ENCODE data around the gene HSPH1. TPM values are rescaled to one million over a fixed set of nuclear protein-coding genes. Genes with fewer than 3 reads are reported as not detected.
A peak's percentile ranks its signal among the peaks of the same experiment; 100 is the strongest.

Gene HSPH1
- total and polyA plus RNA-seq, 7 donors: 32.6 to 106 (median 72.6) TPM

GRCh38 chr13:31199849-31200636, 38.3 kb upstream of the HSPH1 start, which contains the start of gene B3GLCT:
TSS of gene B3GLCT (plus strand) at chr13:31199975. CDS start at chr13:31200085, 110 bp downstream.
- Histone ChIP-seq H3K4me1 (peaks cover 9% of the 10 kb centered on the region), H3K27me3 (ENCODE audit: insufficient read depth in 3 of 3, low read length in 2 of 3) (no peaks in the 10 kb centered on the region), H3K27ac (peak within 1 kb of the TSS; percentile 96), H3K9me3 (no peaks in the 10 kb centered on the region), H3K4me3 (peak within 1 kb of the TSS; percentile 66), H3K36me3 (ENCODE audit: insufficient read depth in 1 of 2, low read depth in 1 of 2) (no peaks in the 10 kb centered on the region)
- 0 to 1% (median 0%) methylated on average over 37 to 126 of the region's 126 CpGs for WGBS, 3 donors
- DNase-seq: peak; percentile 81 to 88
- intact Hi-C loops (cut with DNase I): loop anchor here in 1 of 2 donors (2.0 kb wide), 1 partner anchor 37 kb away; no protein-coding TSS in a partner anchor
- peak; percentile 88 for TF ChIP-seq CTCF (IDR thresholded peaks at IDR 0.05)
- ATAC-seq: peak; percentile 90 to 94 (median 92)

GRCh38 chr13:31199527-31199848, 37.8 kb upstream of the HSPH1 start:
- 14 to 42% (median 21%) methylated on average over 6 to 15 of the region's 15 CpGs for WGBS, 3 donors

GRCh38 chr13:31198519-31198918, 36.8 kb upstream of the HSPH1 start:
- DNase-seq: no peak
- ATAC-seq: no peak
- 92 to 95% (median 93%) methylated on average over 3 of the region's 3 CpGs for WGBS, 3 donors
- TF ChIP-seq CTCF (IDR thresholded peaks at IDR 0.05): no peak
- H3K36me3 ChIP-seq (ENCODE audit: insufficient read depth in 1 of 2, low read depth in 1 of 2): no peaks in the 10 kb centered on the region
- intact Hi-C loops (cut with DNase I): no loop called here
- H3K9me3 ChIP-seq: no peaks in the 10 kb centered on the region
- H3K4me1 ChIP-seq: peaks cover 9% of the 10 kb centered on the region
- no peak overlapping the region for H3K27ac ChIP-seq
- no peaks in the 10 kb centered on the region for H3K27me3 ChIP-seq (ENCODE audit: insufficient read depth in 3 of 3, low read length in 2 of 3)
- no peak overlapping the region for H3K4me3 ChIP-seq

More at GRCh38 chr13:31199527-31199848, 37.8 kb upstream of the HSPH1 start:
- DNase-seq: no peak
- Histone ChIP-seq H3K27ac (peak overlapping the region; percentile 96), H3K4me1 (peaks cover 9% of the 10 kb centered on the region), H3K36me3 (ENCODE audit: insufficient read depth in 1 of 2, low read depth in 1 of 2) (no peaks in the 10 kb centered on the region), H3K9me3 (no peaks in the 10 kb centered on the region), H3K27me3 (ENCODE audit: insufficient read depth in 3 of 3, low read length in 2 of 3) (no peaks in the 10 kb centered on the region), H3K4me3 (peak overlapping the region; percentile 66)
- TF ChIP-seq CTCF (IDR thresholded peaks at IDR 0.05): no peak
- intact Hi-C loops (cut with DNase I): no loop called here
- no peak for ATAC-seq

GRCh38 chr13:31196992-31197391, 35.3 kb upstream of the HSPH1 start:
- peaks cover 9% of the 10 kb centered on the region for H3K4me1 ChIP-seq
- H3K27ac ChIP-seq: no peak overlapping the region
- ATAC-seq: no peak
- no peak for DNase-seq
- TF ChIP-seq CTCF (IDR thresholded peaks at IDR 0.05): no peak
- 89 to 95% (median 94%) methylated on average over 6 of the region's 6 CpGs for WGBS, 3 donors
- intact Hi-C loops (cut with DNase I): no loop called here
- H3K9me3 ChIP-seq: no peaks in the 10 kb centered on the region
- H3K27me3 ChIP-seq (ENCODE audit: insufficient read depth in 3 of 3, low read length in 2 of 3): no peaks in the 10 kb centered on the region
- H3K4me3 ChIP-seq: no peak overlapping the region
- no peaks in the 10 kb centered on the region for H3K36me3 ChIP-seq (ENCODE audit: insufficient read depth in 1 of 2, low read depth in 1 of 2)
